AG04449 (cell line): ENCODE data around the gene DNAJB7.
"Not testable (repeated sequence)": the region's sequence is repeated elsewhere in the genome, so short reads cannot be mapped to it uniquely, and the experiment has no call there.

ENCODE experiments used
- CTCF ChIA-PET: fragments of 350-600 bp; formaldehyde crosslinking; extraction: SDS; loops from one replicate; lab custom pipeline; 2021; ENCODE audit warnings: antibody characterized with exemption; lab: Yijun Ruan, JAX
- POLR2A ChIA-PET: fragments of 400-600, 350-600 bp; formaldehyde crosslinking; extraction: SDS; loops from one replicate; lab custom pipeline; 2020; ENCODE audit warnings: antibody characterized with exemption, inconsistent platforms; lab: Yijun Ruan, JAX
- DNase-seq: peaks from one replicate; pipeline ENCODE4 v3.0.0-alpha.2; 2010; ENCODE audit warnings: low read depth, low spot score
- H3K4me3 ChIP-seq: 2 replicates; pipeline ENCODE4 v1.5.1; 2011; ENCODE audit warnings: low read depth, mild to moderate bottlenecking, control low read depth, low read length
- CTCF ChIP-seq: IDR thresholded peaks from one replicate; pipeline ENCODE4 v1.5.1; 2011; ENCODE audit warnings: mild to moderate bottlenecking, moderate library complexity, low read length, control low read depth, inconsistent platforms; ENCODE audit not compliant: insufficient read depth; ENCODE audit errors: missing control alignments

The DNAJB7 gene

GRCh38 chr22:40855071-40855978, 6.6 kb downstream of the DNAJB7 start:
- no peak for DNase-seq
- CTCF ChIA-PET: interaction anchor here (0.8 to 2.2 kb wide), 6 partner anchors 9 to 44 kb away, joined by 3 to 7 read pairs (median 4); no protein-coding TSS in a partner anchor

GRCh38 chr22:40853961-40854360, 8.0 kb downstream of the DNAJB7 start:
- ChIA-PET POLR2A (interaction anchor here (0.6 kb wide), 1 partner anchor 238 kb away, joined by 3 read pairs; the partner anchor contains the start of gene EP300), CTCF (interaction anchor here (0.6 to 1.8 kb wide), 4 partner anchors 13 to 171 kb away, joined by 3 to 6 read pairs (median 4); no protein-coding TSS in a partner anchor)
- TF ChIP-seq CTCF: no peak
- peak overlapping the region; percentile 29 for H3K4me3 ChIP-seq
- DNase-seq: no peak

More at GRCh38 chr22:40855071-40855978, 6.6 kb downstream of the DNAJB7 start:
- no peak for TF ChIP-seq CTCF
- POLR2A ChIA-PET: no interaction called here
- H3K4me3 ChIP-seq: peak overlapping the region; percentile 97

GRCh38 chr22:40853333-40853732, 8.6 kb downstream of the DNAJB7 start:
- POLR2A ChIA-PET: interaction anchor here (0.6 kb wide), 1 partner anchor 239 kb away, joined by 3 read pairs; the partner anchor contains the start of gene EP300
- TF ChIP-seq CTCF: no peak
- CTCF ChIA-PET: interaction anchor here (0.6 to 0.8 kb wide), 2 partner anchors 15 to 170 kb away, joined by 3 read pairs; no protein-coding TSS in a partner anchor
- DNase-seq: no peak
- no peak overlapping the region for H3K4me3 ChIP-seq

- CTCF ChIA-PET: interaction anchor here (1.2 to 1.6 kb wide), 2 partner anchors 9 to 11 kb away, joined by 3 to 4 read pairs; partner anchors contain the start of genes ST13 and XPNPEP3
- H3K4me3 ChIP-seq, DNase-seq, POLR2A ChIA-PET: not testable (repeated sequence)
Measured at GRCh38 chr22:40845816-40846215, 16.1 kb downstream of the DNAJB7 start.

- H3K4me3 ChIP-seq: no peak overlapping the region
- TF ChIP-seq CTCF: no peak
- ChIA-PET CTCF (no interaction called here), POLR2A (interaction anchor here (0.9 kb wide), 1 partner anchor 12 kb away, joined by 3 read pairs; the partner anchor contains the start of gene XPNPEP3)
- no peak for DNase-seq
Measured at GRCh38 chr22:40844951-40845350, 17.0 kb downstream of the DNAJB7 start.

GRCh38 chr22:40838486-40838885, 23.4 kb downstream of the DNAJB7 start:
- DNase-seq: no peak
- CTCF ChIA-PET: interaction anchor here (0.7 to 1.3 kb wide), 3 partner anchors 15 to 21 kb away, joined by 3 read pairs; no protein-coding TSS in a partner anchor
- POLR2A ChIA-PET: no interaction called here

More at GRCh38 chr22:40838486-40838885, 23.4 kb downstream of the DNAJB7 start:
- TF ChIP-seq CTCF: no peak
- no peak overlapping the region for H3K4me3 ChIP-seq
